ENCODE data around the gene CAPN8. TPM values are rescaled to one million over a fixed set of nuclear protein-coding genes. Genes with fewer than 3 reads are reported as not detected.

The CAPN8 gene
- total RNA-seq, 1 donor from 2014 or later, result not detected

GRCh38 chr1:223712194-223712849 lies 46.8 kb upstream of the CAPN8 start, which contains the start of gene CAPN2:
Gene CAPN2, plus strand, starts transcription at chr1:223712539. Its CDS starts 102 bp downstream, at chr1:223712641.
- TF ChIP-seq CTCF (IDR thresholded peaks at IDR 0.05), result peak; percentile 63 to 94 (median 76)
- peak within 1 kb of the TSS; percentile 74 to 96 for H3K4me3 ChIP-seq
- intact Hi-C loops (cut with DNase I), result loop anchor here (1.0 to 10.0 kb wide), 4 partner anchors 37 to 722 kb away; partner anchors contain the start of genes DEGS1, TP53BP2 and WDR26
- no peaks in the 10 kb centered on the region for H3K9me3 ChIP-seq
- peak within 1 kb of the TSS; percentile 89 to 95 for H3K27ac ChIP-seq
- peaks cover 14 to 45% of the 10 kb centered on the region in 2 donors for H3K4me1 ChIP-seq
- H3K27me3 ChIP-seq, result no peaks in the 10 kb centered on the region
- DNase-seq (ENCODE audit: low spot score in 2 of 2), result peak in 1 of 2 donors; percentile 92
- H3K36me3 ChIP-seq, result peaks cover under 1 to 1% of the 10 kb centered on the region in 2 donors

- no peak for DNase-seq (ENCODE audit: low spot score in 2 of 2)
- H3K9me3 ChIP-seq, result no peaks in the 10 kb centered on the region
- peak overlapping the region; percentile 74 to 96 for H3K4me3 ChIP-seq
- intact Hi-C loops (cut with DNase I), result loop anchor here (1.0 to 10.0 kb wide), 4 partner anchors 38 to 723 kb away; partner anchors contain the start of genes DEGS1, TP53BP2 and WDR26
- no peaks in the 10 kb centered on the region for H3K27me3 ChIP-seq
- H3K36me3 ChIP-seq, result no peaks in the 10 kb centered on the region
- peaks cover 14 to 47% of the 10 kb centered on the region in 2 donors for H3K4me1 ChIP-seq
- peak overlapping the region; percentile 89 to 95 for H3K27ac ChIP-seq
- no peak for TF ChIP-seq CTCF (IDR thresholded peaks at IDR 0.05)
These were observed 46.3 kb upstream of the CAPN8 start for GRCh38 chr1:223711747-223712193.

GRCh38 chr1:223711173-223711572 lies 45.7 kb upstream of the CAPN8 start:
- Histone ChIP-seq H3K36me3 (no peaks in the 10 kb centered on the region), H3K4me1 (peaks cover 17 to 49% of the 10 kb centered on the region in 2 donors), H3K27ac (peak overlapping the region; percentile 35 to 95), H3K9me3 (no peaks in the 10 kb centered on the region), H3K4me3 (no peak overlapping the region), H3K27me3 (no peaks in the 10 kb centered on the region)
- TF ChIP-seq CTCF (IDR thresholded peaks at IDR 0.05), result no peak
- no peak for DNase-seq (ENCODE audit: low spot score in 2 of 2)
- intact Hi-C loops (cut with DNase I), result loop anchor here (5.0 to 10.0 kb wide), 3 partner anchors 136 to 724 kb away; partner anchors contain the start of genes DEGS1, TP53BP2 and WDR26

- no peak for DNase-seq (ENCODE audit: low spot score in 2 of 2)
- intact Hi-C loops (cut with DNase I), result loop anchor here (5.0 to 10.0 kb wide), 3 partner anchors 137 to 724 kb away; partner anchors contain the start of genes DEGS1, TP53BP2 and WDR26
- no peaks in the 10 kb centered on the region for H3K9me3 ChIP-seq
- H3K27me3 ChIP-seq, result no peaks in the 10 kb centered on the region
- no peak for TF ChIP-seq CTCF (IDR thresholded peaks at IDR 0.05)
- no peak overlapping the region for H3K4me3 ChIP-seq
- H3K36me3 ChIP-seq, result no peaks in the 10 kb centered on the region
- H3K27ac ChIP-seq, result peak overlapping the region; percentile 35 to 95
- H3K4me1 ChIP-seq, result peaks cover 15 to 50% of the 10 kb centered on the region in 2 donors
These were observed 45.0 kb upstream of the CAPN8 start for GRCh38 chr1:223710179-223711133.

GRCh38 chr1:223709598-223709997 lies 44.1 kb upstream of the CAPN8 start:
- H3K27ac ChIP-seq, result peak overlapping the region; percentile 93 to 94
- intact Hi-C loops (cut with DNase I), result loop anchor here (10.0 kb wide), 2 partner anchors 285 to 1065 kb away; no protein-coding TSS in a partner anchor

More at GRCh38 chr1:223709598-223709997, 44.1 kb upstream of the CAPN8 start:
- Histone ChIP-seq H3K27me3 (no peaks in the 10 kb centered on the region), H3K36me3 (no peaks in the 10 kb centered on the region), H3K4me1 (peaks cover 10 to 50% of the 10 kb centered on the region in 2 donors), H3K9me3 (no peaks in the 10 kb centered on the region), H3K4me3 (no peak overlapping the region)
- DNase-seq (ENCODE audit: low spot score in 2 of 2), result peak in 1 of 2 donors; percentile 1
- TF ChIP-seq CTCF (IDR thresholded peaks at IDR 0.05), result peak in 2 of 3 experiments; percentile 39 to 41
